ENCODE results near the gene COX19. TPM values are rescaled to one million over a fixed set of nuclear protein-coding genes. Genes with fewer than 3 reads are reported as not detected.

The COX19 gene
- total RNA-seq, 1 experiment from 2014 or later = 12.3 TPM

DNA sequence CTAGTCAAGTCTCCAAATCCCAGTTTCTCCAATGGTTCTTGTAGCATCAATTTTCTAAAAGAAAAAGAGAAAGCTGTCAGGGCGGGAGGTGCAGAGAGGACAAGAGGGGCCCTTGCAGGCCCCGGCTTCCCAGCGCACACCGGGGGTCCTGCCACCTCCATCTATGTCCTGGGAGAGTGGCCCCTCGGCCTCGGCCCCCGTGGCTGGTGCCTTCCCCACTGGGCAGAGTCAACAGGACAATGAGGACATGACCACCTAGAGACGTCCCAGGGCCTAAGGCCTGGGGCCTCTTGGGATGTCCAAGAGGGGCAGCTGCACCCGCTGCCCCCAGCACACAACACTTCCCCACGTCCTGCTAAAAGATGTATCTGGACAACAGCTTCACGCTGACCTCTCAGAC lies 5.9 kb downstream of the COX19 start:
- no peak overlapping the region for H3K56ac ChIP-seq (ENCODE audit: insufficient read length, low read depth, low read length)
- H4K5ac ChIP-seq (ENCODE audit: insufficient read length, low read depth, low read length) = no peak overlapping the region
- H3T11ph ChIP-seq (ENCODE audit: low read length) = no peak overlapping the region
- H3K14ac ChIP-seq (ENCODE audit: insufficient read depth, low read length) = no peak overlapping the region
- peaks cover 2% of the 10 kb centered on the region; the same call in 1 of the 2 replicates for H3K27me3 Mint-ChIP-seq (ENCODE audit: low read depth)
- no peak overlapping the region for H2AK5ac ChIP-seq (ENCODE audit: insufficient read length, low read length)
- no peak overlapping the region for H2BK12ac ChIP-seq (ENCODE audit: insufficient read length, low read depth, low read length)
- H2AFZ ChIP-seq (ENCODE audit: low read length) = no peak overlapping the region
- H2BK120ac ChIP-seq (ENCODE audit: low read depth, low read length, poor library complexity, severe bottlenecking) = no peak overlapping the region
- H3K27ac ChIP-seq (ENCODE audit: insufficient read length, low read depth, low read length) = no peak overlapping the region
- no peaks in the 10 kb centered on the region for H4K20me1 ChIP-seq (ENCODE audit: control insufficient read depth, insufficient read depth, insufficient read length)
- H3K27me3 ChIP-seq (ENCODE audit: insufficient read depth, low read length) = no peaks in the 10 kb centered on the region
- no peaks in the 10 kb centered on the region for H3K79me1 ChIP-seq (ENCODE audit: insufficient read depth, low read depth, low read length, poor library complexity, severe bottlenecking)
- no peak overlapping the region for H2BK15ac ChIP-seq (ENCODE audit: low read depth, low read length)
- H3K9me3 ChIP-seq (ENCODE audit: control insufficient read depth, low read depth, low read length) = no peaks in the 10 kb centered on the region
- no peak overlapping the region for H3K9ac ChIP-seq (ENCODE audit: extremely low read depth, insufficient read length, low read length)
- peaks cover 2% of the 10 kb centered on the region; the same call in 1 of the 2 replicates for H3K79me2 ChIP-seq (ENCODE audit: insufficient read depth, low read length)
- no CpG with 5 or more reads among the region's 11 CpGs for WGBS (ENCODE audit: extremely low coverage, insufficient read length, low lambda C conversion rate)
- peaks cover 5 to 52% (median 51%) of the 10 kb centered on the region in 3 experiments for H3K36me3 Mint-ChIP-seq (ENCODE audit: insufficient read depth in 1 of 3, low read depth in 3 of 3)
- no peak overlapping the region for H3K23ac ChIP-seq (ENCODE audit: insufficient read length, low read depth, low read length)
- H4K8ac ChIP-seq (replicated peaks; ENCODE audit: insufficient read length, low read depth, low read length) = no peak overlapping the region
- H3K4me1 Mint-ChIP-seq = peaks cover 11 to 17% of the 10 kb centered on the region in 2 experiments
- H3K4me3 Mint-ChIP-seq = no peak overlapping the region
- no peak for DNase-seq
- H3K9me3 Mint-ChIP-seq = no peaks in the 10 kb centered on the region
- no peaks in the 10 kb centered on the region for H3K4me1 ChIP-seq (ENCODE audit: insufficient read depth, low read length)
- no peak overlapping the region for H3K4me2 ChIP-seq (ENCODE audit: insufficient read depth, insufficient read length, low read length)
- H4K91ac ChIP-seq (ENCODE audit: insufficient read length, low read depth, low read length) = no peak overlapping the region
- H2BK20ac ChIP-seq (ENCODE audit: low read depth, low read length, poor library complexity, severe bottlenecking) = no peak overlapping the region
- no peak overlapping the region for H3K4ac ChIP-seq (ENCODE audit: low read depth, low read length)
- H2BK5ac ChIP-seq (ENCODE audit: insufficient read length, low read length) = no peak overlapping the region
- TF ChIP-seq, protein P1, sequence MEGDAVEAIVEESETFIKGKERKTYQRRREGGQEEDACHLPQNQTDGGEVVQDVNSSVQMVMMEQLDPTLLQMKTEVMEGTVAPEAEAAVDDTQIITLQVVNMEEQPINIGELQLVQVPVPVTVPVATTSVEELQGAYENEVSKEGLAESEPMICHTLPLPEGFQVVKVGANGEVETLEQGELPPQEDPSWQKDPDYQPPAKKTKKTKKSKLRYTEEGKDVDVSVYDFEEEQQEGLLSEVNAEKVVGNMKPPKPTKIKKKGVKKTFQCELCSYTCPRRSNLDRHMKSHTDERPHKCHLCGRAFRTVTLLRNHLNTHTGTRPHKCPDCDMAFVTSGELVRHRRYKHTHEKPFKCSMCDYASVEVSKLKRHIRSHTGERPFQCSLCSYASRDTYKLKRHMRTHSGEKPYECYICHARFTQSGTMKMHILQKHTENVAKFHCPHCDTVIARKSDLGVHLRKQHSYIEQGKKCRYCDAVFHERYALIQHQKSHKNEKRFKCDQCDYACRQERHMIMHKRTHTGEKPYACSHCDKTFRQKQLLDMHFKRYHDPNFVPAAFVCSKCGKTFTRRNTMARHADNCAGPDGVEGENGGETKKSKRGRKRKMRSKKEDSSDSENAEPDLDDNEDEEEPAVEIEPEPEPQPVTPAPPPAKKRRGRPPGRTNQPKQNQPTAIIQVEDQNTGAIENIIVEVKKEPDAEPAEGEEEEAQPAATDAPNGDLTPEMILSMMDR (conservative IDR thresholded peaks at IDR 0.05) = no peak
- H3K27ac Mint-ChIP-seq = no peak overlapping the region
- no peak overlapping the region for H3K18ac ChIP-seq (ENCODE audit: insufficient read length, low read depth, low read length)
- H3K23me2 ChIP-seq (ENCODE audit: insufficient read length, low read depth, low read length, poor library complexity, severe bottlenecking) = no peaks in the 10 kb centered on the region

Data from H9 (cell line).